Gastrocnemius medialis (tissue), 4 donors: Measurements from ENCODE around the gene SHC3. TPM values are rescaled to one million over a fixed set of nuclear protein-coding genes. Genes with fewer than 3 reads are reported as not detected.
"Not testable (repeated sequence)": the region's sequence is repeated elsewhere in the genome, so short reads cannot be mapped to it uniquely, and the experiment has no call there.

Source experiments
- ATAC-seq, 2 donors: fragments of 150-250 bp; one replicate each; pipeline ENCODE4 v1.9.1; 2016
- DNase-seq, 2 donors: peaks; one replicate each; pipeline ENCODE4 v3.0.0-alpha.2; 2019
- H3K27ac ChIP-seq, 4 donors: fragments of 200-600 bp; sonication (generic); 1 replicate in 1 of 4; 2 replicates in 3 of 4; pipeline ENCODE4 v1.5.1; 2016 to 2018; ENCODE audit warnings: mild to moderate bottlenecking in 2 of 4, moderate library complexity in 1 of 4
- H3K27me3 ChIP-seq, 3 donors: fragments of 200-600 bp; sonication (generic) in 2 of 3; 1 replicate in 1 of 3; 2 replicates in 2 of 3; pipeline versions ENCODE4 v1.5.1 to v1.6.0; 2016 to 2019; ENCODE audit warnings: mild to moderate bottlenecking in 1 of 3, moderate library complexity in 1 of 3
- H3K36me3 ChIP-seq, 2 donors: fragments of 200-600 bp; sonication (generic) in 1 of 2; one replicate each; pipeline ENCODE4 v1.5.1; 2017 to 2018
- H3K4me1 ChIP-seq, 2 donors: fragments of 200-600 bp; sonication (generic) in 1 of 2; one replicate each; pipeline ENCODE4 v1.5.1; 2016 to 2017; ENCODE audit warnings: mild to moderate bottlenecking in 2 of 2
- H3K4me3 ChIP-seq, 4 donors: fragments of 200-600 bp; sonication (generic) in 3 of 4; 1 replicate in 1 of 4; 2 replicates in 3 of 4; pipeline ENCODE4 v1.5.1; 2016 to 2019; ENCODE audit warnings: mild to moderate bottlenecking in 2 of 4
- H3K9me3 ChIP-seq, 3 donors: fragments of 200-600 bp; sonication (generic) in 2 of 3; 1 replicate in 1 of 3; 2 replicates in 2 of 3; pipeline ENCODE4 v1.5.1; 2016 to 2019
- CTCF ChIP-seq, 5 experiments: fragments of 450-650 bp in 3 of 5; fragments of 200-600 bp in 2 of 5; sonication (generic) in 2 of 5; IDR thresholded peaks in 4 of 5; conservative IDR thresholded peaks in 1 of 5; 1 replicate in 4 of 5; 2 replicates in 1 of 5; pipeline ENCODE4 v1.5.1; 2016 to 2019; ENCODE audit warnings: antibody characterized with exemption in 5 of 5, mild to moderate bottlenecking in 3 of 5, moderate library complexity in 3 of 5
- POLR2A ChIP-seq, 2 donors: fragments of 450-650 bp; IDR thresholded peaks; one replicate each; pipeline ENCODE4 v1.6.1; 2017; ENCODE audit warnings: antibody characterized with exemption in 2 of 2, mild to moderate bottlenecking in 2 of 2, moderate library complexity in 2 of 2
- in situ Hi-C, 4 donors: fragments of 200-750 bp; cut with MboI; loops; one replicate each; pipeline versions ENCODE4 v1.15.0 to v1.8.0; 2017; ENCODE audit warnings: low sequenced_read_pairs in 4 of 4
- intact Hi-C: fragments of 100-400 bp; cut with DNase I; formaldehyde crosslinking; loops from one replicate; pipeline ENCODE4 v1.15.1; 2023; ENCODE audit warnings: low total_unique reads
- total RNA-seq, 4 donors: library from RNA; depleted of rRNA; stranded (reverse); fragments of >200 nt; gene quantifications; one replicate each; pipeline versions ENCODE4 v1.1.0 to v1.2.3, GENCODE V29; 2016

Gene SHC3
- total RNA-seq, 4 donors from 2014 or later: 0.09 to 0.29 (median 0.15) TPM; not detected in 1

GRCh38 chr9:89215342-89215741 lies 36.7 kb upstream of the SHC3 start:
- intact Hi-C loops (no loop called here), in situ Hi-C loops (no loop called here)
- Histone ChIP-seq H3K27me3 (no peaks in the 10 kb centered on the region), H3K36me3 (no peaks in the 10 kb centered on the region), H3K4me1 (no peaks in the 10 kb centered on the region), H3K4me3 (no peak overlapping the region), H3K9me3 (no peaks in the 10 kb centered on the region), H3K27ac (no peak overlapping the region)
- TF ChIP-seq POLR2A (IDR thresholded peaks at IDR 0.05) (no peak), CTCF (IDR thresholded peaks at IDR 0.05 in 4 of 5, conservative IDR thresholded peaks at IDR 0.05 in 1 of 5) (no peak)
- ATAC-seq: no peak
- DNase-seq: no peak

GRCh38 chr9:89213396-89213880 lies 34.8 kb upstream of the SHC3 start:
- ATAC-seq: no peak
- TF ChIP-seq POLR2A (IDR thresholded peaks at IDR 0.05): no peak
- no peak for TF ChIP-seq CTCF (IDR thresholded peaks at IDR 0.05 in 4 of 5, conservative IDR thresholded peaks at IDR 0.05 in 1 of 5)
- Histone ChIP-seq H3K4me3 (no peak overlapping the region), H3K27me3 (no peaks in the 10 kb centered on the region), H3K27ac (no peak overlapping the region), H3K9me3 (no peaks in the 10 kb centered on the region), H3K36me3 (no peaks in the 10 kb centered on the region), H3K4me1 (no peaks in the 10 kb centered on the region)
- intact Hi-C loops: no loop called here
- in situ Hi-C loops: no loop called here
- DNase-seq: no peak

- TF ChIP-seq CTCF (IDR thresholded peaks at IDR 0.05 in 4 of 5, conservative IDR thresholded peaks at IDR 0.05 in 1 of 5) (no peak), POLR2A (IDR thresholded peaks at IDR 0.05) (no peak)
- Histone ChIP-seq H3K4me3 (no peak overlapping the region), H3K27me3 (no peaks in the 10 kb centered on the region), H3K4me1 (no peaks in the 10 kb centered on the region), H3K36me3 (no peaks in the 10 kb centered on the region), H3K9me3 (no peaks in the 10 kb centered on the region), H3K27ac (no peak overlapping the region)
- DNase-seq: no peak
- in situ Hi-C loops (no loop called here), intact Hi-C loops (no loop called here)
- no peak for ATAC-seq
Measured at GRCh38 chr9:89212171-89212570, 33.6 kb upstream of the SHC3 start.

GRCh38 chr9:89209311-89209710 lies 30.7 kb upstream of the SHC3 start:
- H3K4me3 ChIP-seq, H3K4me1 ChIP-seq, intact Hi-C loops, H3K27ac ChIP-seq, H3K36me3 ChIP-seq, ATAC-seq, H3K9me3 ChIP-seq, H3K27me3 ChIP-seq, DNase-seq, in situ Hi-C loops: not testable (repeated sequence)

GRCh38 chr9:89207026-89207425 lies 28.4 kb upstream of the SHC3 start:
- no peaks in the 10 kb centered on the region for H3K4me1 ChIP-seq
- H3K9me3 ChIP-seq: no peaks in the 10 kb centered on the region
- no peaks in the 10 kb centered on the region for H3K36me3 ChIP-seq
- no peaks in the 10 kb centered on the region for H3K27me3 ChIP-seq
- intact Hi-C loops (no loop called here), in situ Hi-C loops (no loop called here)
- TF ChIP-seq POLR2A (IDR thresholded peaks at IDR 0.05) (no peak), CTCF (IDR thresholded peaks at IDR 0.05 in 4 of 5, conservative IDR thresholded peaks at IDR 0.05 in 1 of 5) (no peak)
- no peak for DNase-seq
- no peak overlapping the region for H3K4me3 ChIP-seq
- H3K27ac ChIP-seq: no peak overlapping the region
- ATAC-seq: no peak
